GM10847 (cell line): ENCODE results near the gene DOCK8.

ENCODE experiments used
- POLR2A ChIP-seq: IDR thresholded peaks from 2 replicates; pipeline ENCODE4 v1.6.1; 2011; ENCODE audit not compliant: insufficient read length; ENCODE audit errors: extremely low read depth

The DOCK8 gene

GRCh38 chr9:286071-286740 lies 71.5 kb downstream of the DOCK8 start:
- TF ChIP-seq POLR2A, result no peak

GRCh38 chr9:289121-289520 lies 74.5 kb downstream of the DOCK8 start:
- TF ChIP-seq POLR2A, result no peak

GRCh38 chr9:292915-293314 lies 78.2 kb downstream of the DOCK8 start:
- TF ChIP-seq POLR2A, result no peak

- no peak for TF ChIP-seq POLR2A
These were observed 80.9 kb downstream of the DOCK8 start for GRCh38 chr9:295576-295975.

- TF ChIP-seq POLR2A, result no peak
These were observed 81.7 kb downstream of the DOCK8 start for GRCh38 chr9:296411-296810.

- no peak for TF ChIP-seq POLR2A
These were observed 82.7 kb downstream of the DOCK8 start for GRCh38 chr9:297104-297972.

GRCh38 chr9:303502-303901 lies 88.8 kb downstream of the DOCK8 start:
- no peak for TF ChIP-seq POLR2A

GRCh38 chr9:304106-304505 lies 89.4 kb downstream of the DOCK8 start:
- TF ChIP-seq POLR2A, result no peak

GRCh38 chr9:304519-305185 lies 90.0 kb downstream of the DOCK8 start:
- no peak for TF ChIP-seq POLR2A

GRCh38 chr9:306907-307306 lies 92.2 kb downstream of the DOCK8 start:
- no peak for TF ChIP-seq POLR2A

- no peak for TF ChIP-seq POLR2A
These were observed 97.2 kb downstream of the DOCK8 start for GRCh38 chr9:311841-312240.

- no peak for TF ChIP-seq POLR2A
These were observed 98.1 kb downstream of the DOCK8 start for GRCh38 chr9:312596-313320.

GRCh38 chr9:316382-316965 lies 101.8 kb downstream of the DOCK8 start:
- TF ChIP-seq POLR2A, result no peak

GRCh38 chr9:318646-319045 lies 104.0 kb downstream of the DOCK8 start:
- TF ChIP-seq POLR2A, result no peak

- TF ChIP-seq POLR2A, result no peak
These were observed 110.3 kb downstream of the DOCK8 start for GRCh38 chr9:324971-325370.

- no peak for TF ChIP-seq POLR2A
These were observed 112.0 kb downstream of the DOCK8 start for GRCh38 chr9:326667-327066.

- no peak for TF ChIP-seq POLR2A
These were observed 113.8 kb downstream of the DOCK8 start for GRCh38 chr9:328453-328852.
